Naive thymus-derived CD4-positive, alpha-beta T cell (primary cell): ENCODE results near the gene STX10. TPM values are rescaled to one million over a fixed set of nuclear protein-coding genes. Genes with fewer than 3 reads are reported as not detected.

Experiments
- polyA plus RNA-seq, 2 donors: library from polyadenylated mRNA; unstranded; fragments of 300-500 nt; fragmentation: Illumina TruSeq; gene quantifications; one replicate each; pipeline ENCODE4 v1.2.3, GENCODE V29; 2021
- total RNA-seq, 6 experiments: library from RNA in 5 of 6; stranded (reverse) in 5 of 6; gene quantifications; 1 replicate in 5 of 6; 2 replicates in 1 of 6; pipeline ENCODE4 v1.2.3 and lab custom pipeline; 2021 to 2026

The STX10 gene
- total and polyA plus RNA-seq, 7 experiments from 2014 or later = 42.6 to 76.2 (median 63.7) TPM

Other genes with a start within 250 kb of the STX10 start
- 1 to 10 TPM in 3 of 5 experiments, under 1 TPM in 1, not detected in 1; 0.78 to 3.3 (median 2.3) TPM for gene SYCE2, start 231.1 kb downstream of the STX10 start, total RNA-seq
- 1 to 10 TPM in 1 of 2 donors, not detected in 1; 1.4 TPM for gene SYCE2, start 231.1 kb downstream of the STX10 start, polyA plus RNA-seq
- gene FARSA, start 216.7 kb downstream of the STX10 start, total RNA-seq = 100 to 1,000 TPM in 1 of 5 experiments, 10 to 100 TPM in 4; 25.9 to 109 (median 52.6) TPM
- 10 to 100 TPM; 58.0 to 88.3 TPM for gene FARSA, start 216.7 kb downstream of the STX10 start, polyA plus RNA-seq
- 1,000 to 10,000 TPM in 1 of 5 experiments, 100 to 1,000 TPM in 4; 449 to 1,130 (median 502) TPM for gene CALR, start 211.8 kb downstream of the STX10 start, total RNA-seq
- gene CALR, start 211.8 kb downstream of the STX10 start, polyA plus RNA-seq = 100 to 1,000 TPM; 142 to 155 TPM
- gene RAD23A, start 204.5 kb downstream of the STX10 start, total RNA-seq = 100 to 1,000 TPM in 2 of 5 experiments, 10 to 100 TPM in 3; 75.0 to 111 (median 96.4) TPM
- gene RAD23A, start 204.5 kb downstream of the STX10 start, polyA plus RNA-seq = 10 to 100 TPM; 85.5 to 87.2 TPM
- gene GADD45GIP1, start 193.2 kb downstream of the STX10 start, total RNA-seq = 10 to 100 TPM in 4 of 5 experiments, 1 to 10 TPM in 1; 8.5 to 17.0 (median 13.8) TPM
- 10 to 100 TPM; 58.1 to 60.3 TPM for gene GADD45GIP1, start 193.2 kb downstream of the STX10 start, polyA plus RNA-seq
- gene DAND5, start 180.8 kb downstream of the STX10 start, total RNA-seq = not detected
- gene DAND5, start 180.8 kb downstream of the STX10 start, polyA plus RNA-seq = not detected
- gene NFIX, start 154.9 kb downstream of the STX10 start, total RNA-seq = 1 to 10 TPM; 2.4 to 7.7 (median 6.3) TPM
- under 1 TPM; 0.41 to 0.77 TPM for gene NFIX, start 154.9 kb downstream of the STX10 start, polyA plus RNA-seq
- gene LYL1, start 47.5 kb downstream of the STX10 start, total RNA-seq = 10 to 100 TPM in 1 of 5 experiments, 1 to 10 TPM in 4; 4.6 to 22.6 (median 7.8) TPM
- gene LYL1, start 47.5 kb downstream of the STX10 start, polyA plus RNA-seq = 1 to 10 TPM; 2.4 to 2.9 TPM
- gene TRMT1, start 33.6 kb downstream of the STX10 start, total RNA-seq = 10 to 100 TPM; 64.2 to 96.4 (median 87.8) TPM
- 10 to 100 TPM; 22.6 to 36.3 TPM for gene TRMT1, start 33.6 kb downstream of the STX10 start, polyA plus RNA-seq
- gene NACC1, start 32.1 kb downstream of the STX10 start, total RNA-seq = 10 to 100 TPM; 18.0 to 72.7 (median 22.4) TPM
- 1 to 10 TPM; 1.7 to 2.0 TPM for gene NACC1, start 32.1 kb downstream of the STX10 start, polyA plus RNA-seq
- gene IER2, start within 50 bp of the STX10 start, total RNA-seq = 100 to 1,000 TPM; 135 to 558 (median 246) TPM
- gene IER2, start within 50 bp of the STX10 start, polyA plus RNA-seq = 100 to 1,000 TPM; 121 to 139 TPM